ENCODE measurements around the gene ZEB2.

Gene ZEB2

DNA sequence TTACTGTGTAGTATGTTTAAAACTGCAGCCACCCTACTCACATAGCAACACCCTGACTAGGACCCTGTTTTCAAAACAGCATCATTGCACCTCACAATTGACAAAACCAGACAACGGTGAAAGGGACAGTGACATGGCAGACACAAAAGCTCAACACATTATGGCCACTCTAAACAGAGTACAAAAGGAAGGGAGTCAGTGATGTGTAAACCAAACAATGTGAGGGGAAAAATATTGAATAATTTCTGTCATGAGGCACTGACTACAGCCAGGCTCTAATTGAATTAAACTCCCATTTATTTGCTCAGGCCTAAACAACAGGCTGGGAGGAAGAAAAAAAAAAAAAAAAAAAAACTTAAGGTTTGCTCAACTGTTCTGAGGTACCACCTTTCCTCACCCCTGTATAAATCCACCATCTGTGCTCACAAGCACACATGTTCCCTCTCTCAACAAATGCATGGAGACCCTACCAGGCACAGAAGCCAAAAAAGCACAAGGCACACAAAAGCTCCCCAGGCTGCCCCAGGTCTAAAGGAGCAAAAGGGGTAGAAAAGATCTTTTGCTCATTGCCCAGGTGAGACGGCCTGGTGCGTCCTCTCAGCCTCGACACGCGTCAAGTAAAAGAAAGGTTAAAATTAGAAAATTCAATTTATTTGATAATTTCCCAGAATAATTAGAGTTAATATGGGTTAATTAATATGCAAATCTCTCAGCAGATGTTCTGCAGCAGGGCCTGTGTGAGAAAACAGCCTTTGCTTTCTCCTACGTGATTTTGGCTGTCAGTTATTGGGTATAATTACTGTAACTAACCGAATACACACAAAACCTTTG, 80.9 kb downstream of the ZEB2 start:
- intact Hi-C loops (cut with DNase I): no loop called here

DNA sequence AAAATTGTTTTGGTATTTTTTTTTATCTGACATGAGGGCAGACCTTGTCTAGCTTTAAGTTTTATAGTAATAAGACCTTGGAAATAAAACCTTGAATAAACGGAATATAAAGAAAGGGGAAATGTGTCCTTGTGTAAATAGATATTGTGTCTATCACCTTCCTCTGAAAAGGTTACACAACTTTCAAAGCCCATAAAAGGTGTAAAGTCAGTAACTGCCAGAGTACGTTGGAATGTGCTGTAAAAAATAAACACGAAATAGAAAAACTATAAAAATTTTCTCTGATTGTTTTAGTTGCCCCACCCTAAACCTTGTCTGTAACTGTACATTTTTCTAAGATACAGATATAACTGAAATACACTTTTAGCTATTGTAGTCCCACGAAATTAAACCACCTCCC, 82.3 kb downstream of the ZEB2 start:
- DNase-seq: no peak
- intact Hi-C loops (cut with DNase I): no loop called here

More for the DNA sequence above, 80.9 kb downstream of the ZEB2 start:
- DNase-seq: peak in 1 of 10 donors; percentile 62

DNA sequence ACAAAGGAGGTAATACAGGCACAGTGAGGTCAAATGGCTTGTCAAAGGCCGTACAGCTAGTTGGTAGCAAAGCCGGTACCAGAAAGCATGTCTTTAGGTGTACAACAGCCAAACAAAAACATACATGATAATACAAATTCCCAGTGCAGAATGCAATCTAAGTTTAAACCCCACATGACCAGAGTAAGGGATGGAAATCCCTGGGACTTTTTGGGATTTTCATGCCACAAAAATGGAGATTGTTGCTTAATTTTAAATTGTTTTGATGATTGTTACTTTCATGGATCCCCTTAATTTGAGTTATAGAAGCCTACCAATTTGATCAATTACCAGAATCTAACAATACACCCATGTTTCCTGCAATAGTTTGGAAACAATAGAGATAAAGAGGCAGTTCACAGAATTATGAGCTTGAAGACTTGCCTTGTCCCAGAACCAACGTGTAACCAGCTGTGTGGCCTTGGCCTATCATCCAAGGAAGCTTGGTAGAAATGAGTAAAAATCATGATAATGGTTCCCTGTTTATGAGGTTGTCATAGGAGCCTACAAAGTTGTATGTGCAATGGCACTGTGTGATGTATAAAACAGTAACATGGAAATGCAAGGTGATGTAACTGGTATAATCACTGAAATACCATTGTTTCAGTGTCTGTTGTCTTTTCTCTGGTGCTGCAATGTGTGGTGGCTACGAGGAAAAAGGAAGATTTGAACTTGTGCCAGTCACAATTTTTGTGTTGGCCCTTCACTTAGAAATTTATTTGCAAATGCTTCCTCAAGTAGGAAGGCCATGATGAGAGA, 85.3 kb downstream of the ZEB2 start:
- no peak for DNase-seq
- intact Hi-C loops (cut with DNase I): no loop called here

DNA sequence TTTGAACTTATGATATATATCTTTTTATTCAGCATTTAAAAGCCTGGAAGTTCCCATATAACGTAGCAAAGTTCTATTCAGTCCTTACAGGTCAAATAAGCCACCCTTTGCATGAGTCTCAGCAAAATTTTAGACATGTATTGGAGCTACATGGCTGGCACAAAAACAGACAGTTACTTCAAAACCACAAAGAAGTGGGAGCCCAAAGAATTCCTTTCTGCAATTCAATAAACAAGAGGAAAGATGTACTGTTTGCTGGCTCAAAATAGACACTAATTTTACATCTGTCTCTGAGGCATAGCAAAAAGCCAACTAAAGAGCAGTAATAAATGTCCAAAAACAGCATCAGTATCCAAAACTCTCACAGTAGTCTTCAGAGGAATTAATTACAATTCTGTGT, 87.0 kb downstream of the ZEB2 start:
- intact Hi-C loops (cut with DNase I): no loop called here
- DNase-seq: no peak

DNA sequence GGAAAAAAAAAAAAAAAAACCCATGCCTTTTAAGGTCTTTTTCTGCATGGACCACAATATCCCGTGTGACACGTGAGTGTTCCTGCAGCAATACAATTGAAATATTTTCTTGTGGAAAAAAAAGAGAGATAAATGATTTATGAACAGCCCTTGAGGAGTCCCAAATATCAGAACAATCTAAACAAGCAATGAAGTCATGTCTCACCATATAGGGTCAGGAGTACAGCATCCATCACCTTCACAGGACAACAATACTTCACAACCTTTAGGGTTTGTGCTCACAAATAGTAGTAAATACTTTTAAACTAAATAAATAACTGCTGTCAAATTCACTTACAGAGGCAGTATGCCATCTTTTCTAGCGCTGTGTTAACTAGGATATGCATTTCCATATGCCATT, 87.9 kb downstream of the ZEB2 start:
- intact Hi-C loops (cut with DNase I): no loop called here
- no peak for DNase-seq

DNA sequence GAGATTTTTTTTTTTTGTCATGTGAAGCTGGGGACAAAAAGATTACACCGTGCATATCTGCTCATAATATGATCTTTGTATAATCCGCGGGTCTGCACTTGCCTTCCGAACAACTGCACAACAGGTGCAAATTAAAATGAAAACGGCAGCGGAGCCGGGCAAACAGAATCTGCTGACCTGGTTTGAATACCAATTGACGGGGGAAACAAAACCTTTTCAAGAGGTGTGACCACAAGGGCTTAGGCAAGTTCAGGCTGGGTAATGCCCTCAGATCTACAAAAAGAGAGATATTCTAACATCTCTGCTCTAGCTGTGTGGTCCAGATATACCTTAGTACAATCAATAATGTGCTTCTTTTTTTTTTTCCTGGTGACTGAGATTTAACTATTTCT, 88.5 kb downstream of the ZEB2 start:
- intact Hi-C loops (cut with DNase I): no loop called here

DNA sequence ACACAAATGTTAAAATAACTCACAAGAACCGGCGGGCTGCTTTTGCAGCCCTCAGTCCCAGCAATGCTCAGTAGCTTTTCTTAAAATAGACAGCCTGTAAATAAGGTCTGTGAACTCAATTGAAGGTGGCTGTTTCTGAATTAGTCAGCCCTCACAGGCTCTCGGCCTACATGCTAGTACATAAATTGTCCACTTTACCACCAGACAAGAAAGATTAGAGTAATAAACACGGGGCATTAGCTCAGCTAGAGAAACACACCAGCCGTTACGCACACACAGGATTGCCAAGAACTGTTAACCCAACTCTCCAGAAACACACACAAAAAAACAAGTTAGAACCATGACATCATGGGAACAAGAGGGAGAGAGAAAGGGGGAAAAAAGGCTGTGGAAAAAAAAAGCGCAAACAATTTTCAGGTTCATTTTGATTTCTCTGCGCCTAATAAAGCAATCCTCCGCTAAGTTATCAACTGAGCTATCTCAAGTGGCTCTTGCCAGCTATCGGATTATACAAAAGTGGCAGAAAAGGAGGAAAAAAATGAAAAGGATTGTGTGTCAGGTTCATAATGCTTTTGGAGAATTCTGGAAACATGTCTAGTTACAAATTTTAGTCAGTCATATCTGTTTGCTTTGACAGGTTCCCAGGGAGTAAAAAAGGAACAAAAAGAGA, 89.1 kb downstream of the ZEB2 start:
- DNase-seq: no peak
- intact Hi-C loops (cut with DNase I): no loop called here

More for the DNA sequence above, 88.5 kb downstream of the ZEB2 start:
- DNase-seq: no peak

DNA sequence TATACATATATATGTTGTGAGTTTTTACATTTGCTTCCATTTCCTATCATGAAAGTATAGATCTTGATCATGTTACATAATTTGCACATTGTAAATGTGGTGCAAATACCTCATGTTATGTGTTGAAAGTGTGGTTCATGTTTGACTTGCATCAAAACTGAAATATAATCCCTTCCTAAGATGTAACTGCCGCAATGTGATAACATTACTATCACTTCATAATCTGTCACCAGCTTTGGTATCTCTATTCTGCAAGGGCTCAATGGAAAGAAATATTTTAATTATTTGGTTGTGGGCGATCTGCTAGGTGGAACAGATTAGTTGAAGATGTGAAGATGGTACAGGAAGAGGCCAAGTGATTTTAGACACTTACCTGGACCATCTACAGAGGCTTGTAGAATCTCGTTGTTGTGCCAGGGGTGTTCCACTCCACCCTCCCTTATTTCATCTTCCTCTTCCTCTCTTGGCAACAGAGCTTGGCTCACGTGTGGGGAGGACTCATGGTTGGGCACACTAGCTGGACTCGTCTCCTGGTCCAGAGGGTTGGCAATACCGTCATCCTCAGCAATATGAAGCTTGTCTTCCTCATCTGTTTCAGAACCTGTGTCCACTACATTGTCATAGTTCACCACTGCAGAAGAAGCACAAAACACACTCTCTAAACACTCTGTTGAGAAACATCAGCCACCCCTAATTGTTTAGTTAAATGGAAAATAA, 90.4 kb downstream of the ZEB2 start:
- intact Hi-C loops (cut with DNase I): loop anchor here (5.0 kb wide), 1 partner anchor 88 kb away; no protein-coding TSS in a partner anchor
- peak in 1 of 10 donors; percentile 55 for DNase-seq

DNA sequence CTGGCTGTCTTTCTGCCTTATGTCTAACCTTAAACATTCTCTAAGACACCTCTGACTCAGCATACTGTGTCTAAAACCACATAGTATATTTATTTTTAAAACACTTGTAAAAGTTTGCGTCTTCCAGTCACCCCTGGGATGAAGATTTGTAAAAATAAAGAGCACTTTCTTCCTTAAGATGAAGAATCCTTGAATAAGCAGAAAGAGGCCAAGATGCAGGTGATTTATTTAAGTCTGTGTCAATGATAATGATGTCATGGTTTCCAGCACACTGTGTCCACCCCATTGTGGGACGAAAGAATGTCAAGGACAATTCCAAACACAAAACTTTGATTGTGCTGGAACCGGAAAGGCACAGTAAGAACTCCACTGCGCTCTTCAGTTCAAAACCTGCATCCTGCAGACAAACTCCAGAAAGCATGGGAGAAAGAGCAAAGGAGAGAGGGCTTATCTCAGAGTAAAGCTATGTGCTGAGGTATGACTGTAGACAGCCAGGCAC, 92.9 kb downstream of the ZEB2 start:
- intact Hi-C loops (cut with DNase I): loop anchor here (5.0 kb wide), 1 partner anchor 90 kb away; no protein-coding TSS in a partner anchor
- peak in 1 of 10 donors; percentile 62 for DNase-seq

DNA sequence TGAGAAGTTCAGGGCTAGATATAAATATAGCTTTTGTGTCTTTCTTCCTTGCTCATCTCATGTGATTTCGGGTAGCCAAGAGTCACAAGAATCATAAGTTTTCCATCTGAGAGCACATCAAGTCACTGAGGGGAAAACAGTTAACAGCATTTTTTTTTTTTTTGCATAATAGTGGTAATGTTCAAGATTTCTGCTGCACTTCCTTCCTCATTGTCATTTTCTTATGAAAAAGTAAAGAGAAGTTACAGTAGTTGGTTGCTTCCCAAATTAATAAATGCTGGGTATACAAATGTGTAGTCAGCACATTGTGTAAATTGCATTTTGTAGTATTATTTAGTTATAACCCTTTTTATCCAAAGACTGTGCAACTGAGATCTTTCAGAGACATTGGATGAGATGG, 93.6 kb downstream of the ZEB2 start:
- intact Hi-C loops (cut with DNase I): loop anchor here (5.0 kb wide), 1 partner anchor 91 kb away; no protein-coding TSS in a partner anchor
- DNase-seq: no peak

DNA sequence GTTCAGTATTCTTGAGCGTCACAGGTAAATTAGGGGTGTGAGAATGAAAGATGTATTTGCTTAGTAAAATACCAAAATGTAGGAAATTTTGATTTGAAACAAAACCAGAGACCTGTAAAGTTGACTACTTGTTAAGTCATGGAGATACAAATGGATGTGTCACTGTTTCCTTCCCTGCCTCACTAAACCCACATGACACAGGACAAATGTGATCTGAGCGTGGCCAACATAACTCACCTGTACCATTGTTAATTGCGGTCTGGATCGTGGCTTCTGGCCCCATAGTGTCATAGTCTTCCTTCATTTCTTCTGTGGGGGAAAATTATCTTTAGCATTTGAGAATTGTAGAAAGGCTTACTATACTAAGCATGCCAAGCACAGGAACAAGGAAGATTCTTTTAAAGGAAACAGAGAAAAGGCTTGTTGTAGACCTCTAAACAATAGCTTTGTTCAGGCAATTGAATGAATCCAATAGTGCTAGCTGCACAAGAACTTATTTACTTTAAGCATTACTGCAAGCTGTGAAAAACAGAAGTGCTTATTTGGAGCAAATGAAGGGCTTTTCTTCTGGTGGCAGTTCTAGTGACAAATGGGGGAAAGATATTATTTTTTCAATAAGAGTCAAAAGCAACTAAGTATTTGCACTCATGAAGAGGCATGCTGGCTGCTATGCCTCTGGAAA, 95.2 kb downstream of the ZEB2 start:
- DNase-seq: no peak
- intact Hi-C loops (cut with DNase I): loop anchor here (5.0 kb wide), 1 partner anchor 93 kb away; no protein-coding TSS in a partner anchor

DNA sequence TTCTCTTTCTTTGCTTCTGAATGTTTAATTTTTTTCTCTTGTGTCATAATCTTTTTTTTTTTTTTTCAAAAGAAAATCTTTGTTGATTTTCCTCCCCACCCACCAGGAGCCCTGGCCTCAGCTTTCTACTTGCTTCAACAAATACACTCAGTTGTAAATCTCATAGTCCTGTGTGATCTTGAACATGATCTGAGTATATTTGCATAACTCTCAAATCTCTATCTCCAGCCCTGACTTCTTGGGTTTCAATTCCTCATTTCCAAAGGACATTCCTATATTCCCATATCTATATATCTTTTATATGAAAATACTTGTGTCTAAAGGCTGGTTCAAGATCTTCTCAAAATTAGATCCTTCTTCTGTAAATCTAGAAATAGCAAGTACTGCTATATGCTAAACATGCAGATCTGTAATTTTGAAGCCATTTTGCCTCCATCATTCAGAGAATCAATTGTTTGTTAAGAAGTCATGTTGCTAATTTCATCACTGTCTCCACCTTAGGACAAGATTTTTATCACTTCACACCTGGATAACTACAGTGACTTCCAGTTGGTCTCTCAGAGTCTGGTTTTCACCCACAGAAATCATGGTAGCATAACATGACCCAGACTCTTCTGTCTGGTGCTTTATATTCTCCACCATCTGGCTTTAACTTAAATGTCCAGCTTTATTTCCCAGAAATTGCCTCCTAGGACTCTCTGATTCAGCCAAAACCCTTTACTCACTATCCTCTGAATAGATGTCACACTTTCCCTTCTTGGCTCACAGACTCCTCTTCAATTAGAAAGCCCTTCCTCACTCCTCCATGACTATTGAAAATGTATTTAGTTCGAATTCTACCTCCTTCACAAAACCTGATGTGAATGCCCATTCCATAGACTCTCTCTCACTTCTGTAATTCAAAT, 98.1 kb downstream of the ZEB2 start:
- no peak for DNase-seq
- intact Hi-C loops (cut with DNase I): no loop called here

DNA sequence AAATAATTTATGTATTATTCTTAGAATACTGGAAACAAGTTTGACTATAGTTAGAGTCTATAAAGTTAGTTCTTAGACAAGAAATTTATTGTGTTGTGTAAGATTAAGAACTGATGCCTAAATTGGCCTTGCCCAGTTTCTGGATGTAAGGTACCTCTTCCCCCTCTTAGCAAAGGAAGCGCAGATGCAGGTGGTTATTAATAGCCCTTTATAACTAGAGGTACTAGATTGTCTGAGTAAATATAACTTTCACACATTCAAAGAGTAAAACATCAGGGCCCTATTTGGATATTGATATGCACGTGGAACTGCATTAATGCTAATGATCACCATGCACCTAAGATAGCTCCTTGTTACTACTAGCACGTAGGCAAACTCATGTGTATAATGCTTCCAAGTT, 100.7 kb downstream of the ZEB2 start:
- no peak for DNase-seq
- intact Hi-C loops (cut with DNase I): no loop called here

DNA sequence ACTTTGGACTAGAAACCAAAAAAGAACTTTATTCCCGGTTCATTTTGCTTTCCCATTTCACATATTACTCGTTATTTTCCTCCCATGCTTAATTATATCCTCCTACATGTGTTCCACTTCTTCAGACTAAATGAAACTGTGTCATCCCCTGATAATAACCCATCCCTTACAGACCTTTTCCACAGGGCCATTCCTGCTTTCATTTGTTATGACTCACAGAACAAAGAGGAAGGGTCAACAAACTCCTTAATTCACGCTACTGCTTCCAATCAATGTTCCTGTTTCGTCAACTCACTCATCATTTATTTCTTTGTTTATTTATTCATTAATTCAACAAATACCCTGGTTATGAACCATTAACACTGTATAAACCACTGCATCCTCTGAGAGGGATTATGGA, 104.5 kb downstream of the ZEB2 start:
- intact Hi-C loops (cut with DNase I): no loop called here
- no peak for DNase-seq

DNA sequence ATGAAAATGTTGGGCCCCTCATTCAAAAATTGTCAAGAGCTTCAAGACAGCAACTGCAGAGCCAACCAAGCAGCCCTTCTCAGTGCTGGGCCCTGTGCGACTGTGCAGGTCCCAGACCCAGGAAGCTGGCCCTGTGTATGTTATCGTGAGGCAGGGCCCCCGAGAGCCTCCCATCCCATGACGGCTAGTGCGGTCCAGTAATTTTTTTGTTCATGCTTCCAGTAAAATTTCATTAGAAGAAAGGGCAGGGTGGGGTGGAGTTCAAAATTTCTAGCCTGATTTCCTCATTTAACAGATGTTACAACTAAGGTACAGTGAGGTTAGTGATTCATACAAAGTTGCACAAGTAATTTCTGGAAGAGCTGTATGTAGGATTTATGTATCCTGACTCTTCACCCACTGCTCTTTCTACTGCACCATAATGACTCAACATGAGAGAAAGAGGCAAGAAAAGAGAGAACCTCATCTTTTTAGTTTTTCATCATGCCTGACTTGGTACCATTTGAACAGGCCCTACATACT, 105.5 kb downstream of the ZEB2 start:
- intact Hi-C loops (cut with DNase I): no loop called here
- DNase-seq: peak in 1 of 10 donors; percentile 66

DNA sequence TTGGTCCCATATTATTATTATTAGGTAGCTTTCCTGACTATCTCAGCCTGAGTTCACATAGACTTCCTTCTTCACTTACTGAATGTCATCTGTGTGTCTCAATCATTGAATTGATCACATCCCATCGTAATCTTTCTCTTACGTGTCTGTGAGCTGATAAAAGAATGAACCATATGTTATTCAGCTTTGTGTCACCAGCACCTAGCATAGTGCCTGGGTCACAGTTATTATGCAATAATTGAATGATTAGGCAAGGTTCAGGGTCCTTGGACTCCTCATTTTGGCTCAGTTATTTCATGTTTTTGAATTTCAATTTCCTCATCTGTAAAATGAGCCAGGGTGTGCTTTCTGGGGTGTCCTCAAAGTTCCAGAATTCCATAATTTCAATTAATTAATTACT, 107.2 kb downstream of the ZEB2 start:
- DNase-seq: no peak
- intact Hi-C loops (cut with DNase I): no loop called here

DNA sequence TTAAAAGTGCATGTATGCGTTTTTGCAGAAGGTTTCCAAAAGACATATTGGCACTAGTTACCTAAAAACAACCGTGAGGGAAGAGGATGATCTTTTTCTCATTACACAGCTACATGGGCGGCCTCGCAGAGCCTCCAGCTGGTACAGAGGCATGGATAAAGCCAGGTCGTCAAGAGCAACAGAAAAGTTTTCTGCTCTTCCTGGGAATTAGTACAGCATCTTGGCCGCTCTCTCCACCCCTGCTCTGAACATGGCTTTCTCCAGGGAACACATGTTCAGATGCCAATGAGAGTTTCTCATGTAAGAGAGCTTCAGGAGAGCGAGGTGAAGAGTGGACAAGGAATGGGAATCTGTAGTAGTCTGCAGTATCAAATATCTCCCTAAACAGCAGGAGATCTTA, 108.4 kb downstream of the ZEB2 start:
- intact Hi-C loops (cut with DNase I): no loop called here
- DNase-seq: no peak

DNA sequence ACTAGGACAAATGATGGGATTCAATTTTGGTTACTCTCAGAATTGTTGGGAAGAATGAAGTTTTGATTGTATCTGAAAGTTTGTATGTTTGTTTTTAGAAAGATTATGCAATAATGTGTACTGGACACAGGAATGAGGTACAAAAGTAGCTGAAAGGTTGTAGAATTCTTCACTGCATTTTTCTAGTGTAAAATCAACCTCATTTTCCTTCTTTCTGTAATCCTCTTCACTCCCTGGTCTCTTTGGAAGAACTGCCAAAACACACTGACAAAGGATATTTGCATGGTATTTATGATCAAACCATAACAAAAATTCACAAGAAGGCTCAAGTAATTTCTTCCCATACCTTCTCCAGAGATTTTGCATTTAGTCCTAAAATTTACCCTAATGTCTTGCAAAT, 110.7 kb downstream of the ZEB2 start:
- DNase-seq: no peak
- intact Hi-C loops (cut with DNase I): loop anchor here (10.0 kb wide), 1 partner anchor 74 kb away; a partner anchor contains a TSS

Data from posterior cingulate gyrus (tissue), 11 donors.